Cerebellar nuclear complex (tissue), 1 donor: ENCODE results near the gene TAS1R2.
A peak's percentile ranks its signal among the peaks of the same experiment; 100 is the strongest.
"Not testable (repeated sequence)": the region's sequence is repeated elsewhere in the genome, so short reads cannot be mapped to it uniquely, and the experiment has no call there.

Experiments
- DNase-seq, 2 experiments: peaks; one replicate each; lab custom pipeline; 2025; lab: John Stamatoyannopoulos, UW

Gene TAS1R2

GRCh38 chr1:18859560-18859959, at the start of gene TAS1R2:
Gene TAS1R2 (minus strand): TSS chr1:18859660. CDS start chr1:18859660, 0 bp downstream.
- DNase-seq: no peak

GRCh38 chr1:18907917-18908845, 48.7 kb upstream of the TAS1R2 start:
- no peak for DNase-seq

GRCh38 chr1:18907021-18907916, 47.8 kb upstream of the TAS1R2 start:
- peak; percentile 26 to 59 for DNase-seq

GRCh38 chr1:18903291-18903756, 43.9 kb upstream of the TAS1R2 start:
- DNase-seq: no peak

GRCh38 chr1:18902523-18903290, 43.2 kb upstream of the TAS1R2 start, which contains the start of gene ALDH4A1:
Gene ALDH4A1 (minus strand): TSS chr1:18902555. CDS start chr1:18902523, 32 bp downstream.
- peak; percentile 96 to 98 for DNase-seq

GRCh38 chr1:18901952-18902522, 42.6 kb upstream of the TAS1R2 start:
- no peak for DNase-seq

- no peak for DNase-seq
Measured at GRCh38 chr1:18901147-18901951, 41.9 kb upstream of the TAS1R2 start.

- DNase-seq: no peak
Measured at GRCh38 chr1:18900303-18900841, 40.9 kb upstream of the TAS1R2 start.

- DNase-seq: no peak
Measured at GRCh38 chr1:18899363-18900049, 40.0 kb upstream of the TAS1R2 start.

- DNase-seq: no peak
Measured at GRCh38 chr1:18898567-18898966, 39.1 kb upstream of the TAS1R2 start.

GRCh38 chr1:18895317-18895716, 35.9 kb upstream of the TAS1R2 start:
- no peak for DNase-seq

GRCh38 chr1:18893120-18893519, 33.7 kb upstream of the TAS1R2 start:
- DNase-seq: no peak

- DNase-seq: not testable (repeated sequence)
Measured at GRCh38 chr1:18891858-18892257, 32.4 kb upstream of the TAS1R2 start.

GRCh38 chr1:18891426-18891780, 31.9 kb upstream of the TAS1R2 start:
- DNase-seq: no peak

GRCh38 chr1:18890706-18891425, 31.4 kb upstream of the TAS1R2 start:
- DNase-seq: no peak

GRCh38 chr1:18886003-18886335, 26.5 kb upstream of the TAS1R2 start:
- DNase-seq: no peak

- DNase-seq: no peak
Measured at GRCh38 chr1:18885311-18886002, 26.0 kb upstream of the TAS1R2 start.

- no peak for DNase-seq
Measured at GRCh38 chr1:18884727-18885126, 25.3 kb upstream of the TAS1R2 start.

GRCh38 chr1:18884419-18884717, 24.9 kb upstream of the TAS1R2 start:
- no peak for DNase-seq
